ENCODE data around the gene CSK. TPM values are rescaled to one million over a fixed set of nuclear protein-coding genes. Genes with fewer than 3 reads are reported as not detected.

The CSK gene
- total RNA-seq, 1 experiment from 2014 or later = 49.2 TPM

DNA sequence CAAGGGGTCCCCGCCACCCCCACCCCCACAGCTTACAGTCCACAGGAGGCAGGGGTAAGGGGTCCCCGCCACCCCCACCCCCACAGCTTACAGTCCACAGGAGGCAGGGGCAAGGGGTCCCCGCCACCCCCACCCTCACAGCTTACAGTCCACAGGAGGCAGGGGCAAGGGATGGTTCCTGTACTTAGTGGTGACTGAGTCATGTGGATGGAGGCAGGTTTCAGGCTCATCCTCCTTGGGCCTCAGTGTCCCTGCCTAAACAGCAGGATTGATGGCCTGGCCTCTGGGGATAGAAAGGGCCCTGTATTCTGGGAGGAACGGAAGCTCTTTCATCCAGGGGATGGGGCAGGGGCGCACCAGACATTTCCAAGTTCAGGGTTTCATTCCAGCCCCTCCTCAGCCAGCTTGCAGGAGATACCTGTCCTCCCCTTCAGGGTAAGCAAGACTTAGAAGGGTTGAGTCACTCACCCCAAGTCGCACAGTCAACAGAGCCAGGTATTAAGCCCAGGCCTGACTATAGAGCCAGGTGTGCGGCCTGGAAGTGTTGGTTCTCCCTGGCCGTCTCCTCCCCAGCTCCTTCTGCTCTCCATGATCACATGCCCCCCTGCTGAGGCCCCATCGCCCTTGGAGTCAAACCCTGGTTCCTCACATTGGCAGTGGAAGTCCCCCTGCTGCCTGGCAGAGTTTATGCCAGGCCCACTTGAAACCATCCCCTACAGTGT, 12.5 kb downstream of the CSK start:
- no CpG with 5 or more reads among the region's 9 CpGs for WGBS (ENCODE audit: extremely low coverage, insufficient read length, low lambda C conversion rate)
- Histone ChIP-seq H2AFZ (ENCODE audit: low read length) (no peak overlapping the region), H3K79me2 (ENCODE audit: insufficient read depth, low read length) (no peaks in the 10 kb centered on the region), H4K5ac (ENCODE audit: insufficient read length, low read depth, low read length) (no peak overlapping the region), H4K8ac (replicated peaks; ENCODE audit: insufficient read length, low read depth, low read length) (no peak overlapping the region), H3K9ac (ENCODE audit: extremely low read depth, insufficient read length, low read length) (no peak overlapping the region), H3K23ac (ENCODE audit: insufficient read length, low read depth, low read length) (no peak overlapping the region), H2BK15ac (ENCODE audit: low read depth, low read length) (no peak overlapping the region), H2BK5ac (ENCODE audit: insufficient read length, low read length) (no peak overlapping the region), H3K56ac (ENCODE audit: insufficient read length, low read depth, low read length) (no peak overlapping the region), H4K20me1 (ENCODE audit: control insufficient read depth, insufficient read depth, insufficient read length) (no peaks in the 10 kb centered on the region), H4K91ac (ENCODE audit: insufficient read length, low read depth, low read length) (no peak overlapping the region), H3T11ph (ENCODE audit: low read length) (no peak overlapping the region), H2BK20ac (ENCODE audit: low read depth, low read length, poor library complexity, severe bottlenecking) (no peak overlapping the region), H3K79me1 (ENCODE audit: insufficient read depth, low read depth, low read length, poor library complexity, severe bottlenecking) (no peaks in the 10 kb centered on the region), H3K4ac (ENCODE audit: low read depth, low read length) (no peak overlapping the region), H3K4me1 (ENCODE audit: insufficient read depth, low read length) (no peaks in the 10 kb centered on the region), H2BK12ac (ENCODE audit: insufficient read length, low read depth, low read length) (no peak overlapping the region), H3K27ac (ENCODE audit: insufficient read length, low read depth, low read length) (no peak overlapping the region), H2BK120ac (ENCODE audit: low read depth, low read length, poor library complexity, severe bottlenecking) (no peak overlapping the region), H2AK5ac (ENCODE audit: insufficient read length, low read length) (no peak overlapping the region), H3K27me3 (ENCODE audit: insufficient read depth, low read length) (no peaks in the 10 kb centered on the region), H3K9me3 (ENCODE audit: control insufficient read depth, low read depth, low read length) (no peaks in the 10 kb centered on the region), H3K4me2 (ENCODE audit: insufficient read depth, insufficient read length, low read length) (no peak overlapping the region), H3K14ac (ENCODE audit: insufficient read depth, low read length) (no peak overlapping the region), H3K23me2 (ENCODE audit: insufficient read length, low read depth, low read length, poor library complexity, severe bottlenecking) (no peaks in the 10 kb centered on the region), H3K18ac (ENCODE audit: insufficient read length, low read depth, low read length) (no peak overlapping the region)
- Mint-ChIP-seq H3K27me3 (ENCODE audit: low read depth) (no peaks in the 10 kb centered on the region), H3K27ac (no peak overlapping the region), H3K36me3 (ENCODE audit: insufficient read depth in 1 of 3, low read depth in 3 of 3) (peaks cover 0 to 5% (median 4%) of the 10 kb centered on the region in 3 experiments; a peak in 5 of 7 replicates), H3K4me1 (peaks cover 17% of the 10 kb centered on the region in 2 experiments), H3K4me3 (no peak overlapping the region), H3K9me3 (no peaks in the 10 kb centered on the region)
- TF ChIP-seq CTCF (conservative IDR thresholded peaks at IDR 0.05) = no peak
- DNase-seq = no peak

Measured in H9 (cell line).